Activated naive CD8-positive, alpha-beta T cell treated with anti-CD3 and anti-CD28 coated beads, Interleukin-2, amount 50 U/mL, for 16 hours (primary cell): ENCODE measurements around the gene ARHGAP26.
"Not testable (repeated sequence)": the region's sequence is repeated elsewhere in the genome, so short reads cannot be mapped to it uniquely, and the experiment has no call there.

ENCODE experiments used
- DNase-seq: peaks from one replicate; pipeline ENCODE4 v3.0.0-alpha.2; 2020; ENCODE audit warnings: low read depth, low spot score

The ARHGAP26 gene

GRCh38 chr5:142929587-142929986 lies 159.4 kb downstream of the ARHGAP26 start:
- no peak for DNase-seq

GRCh38 chr5:142930395-142931110 lies 160.4 kb downstream of the ARHGAP26 start:
- no peak for DNase-seq

GRCh38 chr5:142931896-142932686 lies 161.9 kb downstream of the ARHGAP26 start:
- DNase-seq: no peak

GRCh38 chr5:142934051-142934762 lies 164.0 kb downstream of the ARHGAP26 start:
- DNase-seq: no peak

- DNase-seq: no peak
Measured at GRCh38 chr5:142935014-142935413, 164.8 kb downstream of the ARHGAP26 start.

GRCh38 chr5:142937374-142937773 lies 167.2 kb downstream of the ARHGAP26 start:
- no peak for DNase-seq

- DNase-seq: no peak
Measured at GRCh38 chr5:142938266-142938880, 168.2 kb downstream of the ARHGAP26 start.

- DNase-seq: no peak
Measured at GRCh38 chr5:142939006-142939405, 168.8 kb downstream of the ARHGAP26 start.

GRCh38 chr5:142939884-142940283 lies 169.7 kb downstream of the ARHGAP26 start:
- DNase-seq: no peak

- no peak for DNase-seq
Measured at GRCh38 chr5:142941245-142941644, 171.1 kb downstream of the ARHGAP26 start.

GRCh38 chr5:142942901-142943300 lies 172.7 kb downstream of the ARHGAP26 start:
- no peak for DNase-seq

- no peak for DNase-seq
Measured at GRCh38 chr5:142944140-142944539, 174.0 kb downstream of the ARHGAP26 start.

- no peak for DNase-seq
Measured at GRCh38 chr5:142945321-142945720, 175.1 kb downstream of the ARHGAP26 start.

- DNase-seq: no peak
Measured at GRCh38 chr5:142945845-142946244, 175.7 kb downstream of the ARHGAP26 start.

GRCh38 chr5:142946547-142947426 lies 176.6 kb downstream of the ARHGAP26 start:
- DNase-seq: no peak

- no peak for DNase-seq
Measured at GRCh38 chr5:142947427-142947709, 177.2 kb downstream of the ARHGAP26 start.

GRCh38 chr5:142952229-142952628 lies 182.1 kb downstream of the ARHGAP26 start:
- DNase-seq: no peak

GRCh38 chr5:142952871-142953270 lies 182.7 kb downstream of the ARHGAP26 start:
- DNase-seq: not testable (repeated sequence)

GRCh38 chr5:142954455-142954854 lies 184.3 kb downstream of the ARHGAP26 start:
- DNase-seq: no peak

- DNase-seq: no peak
Measured at GRCh38 chr5:142955628-142956027, 185.5 kb downstream of the ARHGAP26 start.

GRCh38 chr5:142957528-142957927 lies 187.4 kb downstream of the ARHGAP26 start:
- no peak for DNase-seq
